Hepatocyte (in vitro differentiated cells): ENCODE measurements around the gene CCDC136. TPM values are rescaled to one million over a fixed set of nuclear protein-coding genes. Genes with fewer than 3 reads are reported as not detected.

Experiments used
- polyA plus RNA-seq: library from polyadenylated mRNA; unstranded; fragments of >200 nt; fragmentation: Nextera tagmentation; extraction: Ambion mirVana; gene quantifications from 2 replicates; pipeline ENCODE4 v1.2.1, GENCODE V29; 2016
- small RNA-seq: library from RNA; depleted of rRNA; stranded (forward); fragments of <200 nt; gene quantifications from one replicate; pipeline ENCODE3, GENCODE V24; 2014
- total RNA-seq: library from RNA; depleted of rRNA; stranded (reverse); fragments of >200 nt; gene quantifications from 2 replicates; pipeline ENCODE4 v1.2.3, GENCODE V29; 2014

Gene CCDC136
- total and polyA plus RNA-seq, 2 experiments from 2014 or later = 3.8 to 5.6 TPM

Small RNA genes within 50 kb of the gene (small RNA-seq; reads per million reads assigned to genes)
- gene RN7SL81P = not detected

Other genes starting within 250 kb of the CCDC136 start
- gene GARIN1A, start 119.7 kb upstream of the CCDC136 start, total RNA-seq = 0.40 and 0.67 TPM in 2 replicates
- gene GARIN1A, start 119.7 kb upstream of the CCDC136 start, polyA plus RNA-seq = 0.44 and 1.7 TPM in 2 replicates
- gene CALU, start 52.6 kb upstream of the CCDC136 start, total RNA-seq = 248 and 267 TPM in 2 replicates
- gene CALU, start 52.6 kb upstream of the CCDC136 start, polyA plus RNA-seq = 283 and 291 TPM in 2 replicates
- gene OPN1SW, start 16.2 kb upstream of the CCDC136 start, total RNA-seq = not detected in 2 replicates
- gene OPN1SW, start 16.2 kb upstream of the CCDC136 start, polyA plus RNA-seq = 0.80 TPM in 1 of 2 replicates, not detected in the other
- 32.8 and 60.7 TPM in 2 replicates for gene FLNC, start 38.4 kb downstream of the CCDC136 start, total RNA-seq
- gene FLNC, start 38.4 kb downstream of the CCDC136 start, polyA plus RNA-seq = 40.4 and 46.6 TPM in 2 replicates
- gene ATP6V1F, start 70.9 kb downstream of the CCDC136 start, total RNA-seq = 181 and 184 TPM in 2 replicates
- 422 and 426 TPM in 2 replicates for gene ATP6V1F, start 70.9 kb downstream of the CCDC136 start, polyA plus RNA-seq
- 0.20 and 0.40 TPM in 2 replicates for gene KCP, start 118.7 kb downstream of the CCDC136 start, total RNA-seq
- 2.4 and 3.3 TPM in 2 replicates for gene KCP, start 118.7 kb downstream of the CCDC136 start, polyA plus RNA-seq
- 0.44 and 0.73 TPM in 2 replicates for gene IRF5, start 146.0 kb downstream of the CCDC136 start, total RNA-seq
- 0.55 TPM in 1 of 2 replicates, not detected in the other for gene IRF5, start 146.0 kb downstream of the CCDC136 start, polyA plus RNA-seq